ENCODE results near the gene UGT1A1. TPM values are rescaled to one million over a fixed set of nuclear protein-coding genes. Genes with fewer than 3 reads are reported as not detected.

UGT1A1 gene
- total and polyA plus RNA-seq, 10 of the 15 experiments (the other 5 are each of a cell fraction or from before 2014, with no cell fraction given) = not detected

GRCh38 chr2:233794128-233794658, 34.1 kb downstream of the UGT1A1 start:
- WGBS (ENCODE audit: insufficient coverage, insufficient replicate concordance, low lambda C conversion rate, missing lambda C conversion rate) = 19% methylated on average over 14 of the region's 17 CpGs

More at GRCh38 chr2:233794128-233794658, 34.1 kb downstream of the UGT1A1 start:
- intact Hi-C loops (cut with micrococcal nuclease; ENCODE audit: unreplicated experiment) = no loop called here
- H3K4me1 ChIP-seq (ENCODE audit: control insufficient read depth, insufficient read depth, low read length) = no peaks in the 10 kb centered on the region
- ChIA-PET RAD21 (ENCODE audit: unreplicated experiment) (no interaction called here), CTCF (interaction anchor here (0.6 kb wide), 1 partner anchor 732 kb away, joined by 3 read pairs; no protein-coding TSS in a partner anchor), SMC1A (ENCODE audit: uncharacterized antibody, unreplicated experiment) (no interaction called here), POLR2A (no interaction called here)
- TF ChIP-seq IRF3 (IDR thresholded peaks at IDR 0.05) (no peak), SKIL (IDR thresholded peaks at IDR 0.05; ENCODE audit: low read depth, poor library complexity, severe bottlenecking) (no peak), BMI1 (IDR thresholded peaks at IDR 0.05; ENCODE audit: borderline replicate concordance) (no peak), HDAC6 (IDR thresholded peaks at IDR 0.05; ENCODE audit: unreplicated experiment) (no peak), MYB (IDR thresholded peaks at IDR 0.05; ENCODE audit: borderline replicate concordance, low read depth, low read length) (no peak), NBN (IDR thresholded peaks at IDR 0.05) (no peak), PRDM15 (CRISPR knock-in tag; IDR thresholded peaks at IDR 0.05) (no peak), RELB (IDR thresholded peaks at IDR 0.05; ENCODE audit: low read depth) (no peak), JUND (IDR thresholded peaks at IDR 0.05; ENCODE audit: low read depth, low read length) (no peak), NR2C2 (IDR thresholded peaks at IDR 0.05; ENCODE audit: borderline replicate concordance, control insufficient read depth, insufficient read length, low read depth) (no peak), IKZF1 (conservative IDR thresholded peaks at IDR 0.05) (no peak), PBX3 (IDR thresholded peaks at IDR 0.05; ENCODE audit: insufficient replicate concordance, low read depth, low read length) (no peak)
- H3K4me3 ChIP-seq = no peak overlapping the region
- H3K27me3 ChIP-seq (replicated peaks in 1 of 2; ENCODE audit: control insufficient read depth in 2 of 2, insufficient read depth in 2 of 2, low read length in 1 of 2) = no peaks in the 10 kb centered on the region; a peak in 2 of 4 replicates
- no peaks in the 10 kb centered on the region for H4K20me1 ChIP-seq (ENCODE audit: control insufficient read depth, insufficient read depth)
- no peak for DNase-seq (ENCODE audit: low read depth, low spot score)
- in situ Hi-C loops (cut with MboI) = no loop called here
- H3K27ac ChIP-seq (ENCODE audit: control insufficient read depth, insufficient read depth) = no peak overlapping the region
- no peaks in the 10 kb centered on the region for H3K36me3 ChIP-seq (ENCODE audit: control insufficient read depth in 2 of 2, insufficient read depth in 2 of 2, low read length in 1 of 2)
- no peak overlapping the region for H3K4me2 ChIP-seq (ENCODE audit: control insufficient read depth, insufficient read depth)
- H3K79me2 ChIP-seq (ENCODE audit: control insufficient read depth, insufficient read depth, low read length) = no peaks in the 10 kb centered on the region
- H3K9me3 ChIP-seq (replicated peaks; ENCODE audit: control insufficient read depth, insufficient read depth, low read length) = no peaks in the 10 kb centered on the region
- no peak for FAIRE-seq
- H2AFZ ChIP-seq (ENCODE audit: control insufficient read depth, low read depth, low read length) = no peak overlapping the region
- no peak overlapping the region for H3K9ac ChIP-seq (ENCODE audit: control insufficient read depth, insufficient read depth, low read length)
- no peak for ATAC-seq
- no TSS peak for BruUV-seq (replicated peaks)

Measured in GM12878 (cell line).